DMS153 (cell line): Measurements from ENCODE around the gene INCENP.

Experiments
- DNase-seq: peaks from one replicate; lab custom pipeline; 2025; lab: John Stamatoyannopoulos, UW

INCENP gene

DNA sequence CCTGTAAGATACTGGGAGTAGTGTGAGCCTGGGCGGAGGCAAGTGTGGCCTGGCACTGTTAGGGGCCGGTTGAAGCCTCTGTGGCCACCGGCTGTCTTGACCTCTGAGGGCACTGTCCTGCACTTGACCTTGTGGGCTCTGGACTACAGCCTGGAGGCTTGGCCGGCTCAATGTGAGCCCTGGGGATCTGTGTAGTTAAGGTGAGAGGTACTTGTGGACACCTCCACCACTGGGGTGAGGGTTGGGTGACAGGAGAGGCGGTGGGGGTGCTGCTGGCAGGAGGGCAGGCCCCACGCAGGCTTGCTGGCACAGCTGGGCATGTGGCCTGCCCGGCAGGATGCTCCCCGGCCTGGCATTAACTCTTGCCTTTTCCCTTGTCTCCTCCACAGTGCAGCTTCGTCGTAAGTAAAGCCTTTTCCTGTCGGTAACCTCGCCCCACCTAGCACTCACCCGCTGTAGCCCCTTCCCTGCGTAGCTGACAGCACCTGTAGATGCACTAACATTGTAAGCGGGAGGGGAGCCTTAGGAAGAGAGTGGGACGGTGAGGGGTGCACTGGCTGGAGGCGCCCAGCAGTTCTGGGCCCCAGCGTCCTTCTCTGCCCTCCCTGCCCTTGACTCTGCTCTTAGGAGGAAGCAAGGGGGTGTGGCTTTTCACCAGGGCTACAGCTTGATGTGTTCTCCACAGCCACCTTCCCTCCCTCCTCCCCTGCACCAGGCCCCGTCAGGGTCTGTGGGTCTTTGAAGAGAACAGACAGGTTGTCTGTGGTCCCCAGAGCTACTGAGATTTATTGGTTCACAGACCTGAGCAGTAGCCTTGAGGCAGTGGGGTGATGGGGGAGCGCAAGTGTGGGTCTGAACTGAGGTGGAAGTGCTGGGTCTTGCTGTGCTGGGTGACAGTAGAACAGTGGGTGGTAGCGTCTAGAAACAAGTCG lies 17.6 kb downstream of the INCENP start:
- DNase-seq, result no peak

DNA sequence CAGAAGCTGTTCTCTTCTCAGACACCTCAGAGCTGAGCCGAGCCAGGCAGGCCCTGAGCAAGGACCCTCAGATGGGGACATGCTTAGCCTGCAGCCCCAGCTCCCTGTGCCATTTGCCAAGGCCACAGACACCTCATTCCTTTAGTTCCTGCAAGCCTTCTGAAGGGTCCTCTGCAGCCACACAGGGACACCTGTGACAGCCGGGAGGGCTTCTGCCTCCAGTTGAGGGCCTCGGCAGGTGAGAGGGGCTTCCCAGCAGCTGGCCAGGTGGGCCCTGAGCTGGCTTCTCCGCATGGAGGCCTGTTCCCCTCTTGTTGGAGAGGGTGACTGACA lies 18.2 kb downstream of the INCENP start:
- no peak for DNase-seq

DNA sequence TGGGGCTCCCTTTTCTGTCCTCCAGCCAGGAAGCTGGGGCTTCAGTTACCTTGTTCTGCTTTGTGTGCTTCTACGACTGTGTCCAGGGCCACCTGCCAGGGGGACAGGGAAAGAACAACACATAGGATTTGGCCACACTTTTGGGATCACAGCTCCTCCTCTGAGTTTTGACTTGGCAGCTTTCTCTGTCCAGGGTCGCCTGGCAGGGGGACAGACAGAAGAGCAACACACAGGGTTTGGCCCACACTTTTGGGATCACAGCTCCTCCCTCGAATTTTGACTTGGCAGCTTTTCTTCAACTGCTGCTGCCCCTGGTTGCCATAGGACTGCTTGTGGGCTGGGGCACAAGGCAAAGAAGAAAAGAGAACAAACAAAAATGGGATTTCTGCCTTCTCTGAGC lies 19.1 kb downstream of the INCENP start:
- DNase-seq, result no peak

DNA sequence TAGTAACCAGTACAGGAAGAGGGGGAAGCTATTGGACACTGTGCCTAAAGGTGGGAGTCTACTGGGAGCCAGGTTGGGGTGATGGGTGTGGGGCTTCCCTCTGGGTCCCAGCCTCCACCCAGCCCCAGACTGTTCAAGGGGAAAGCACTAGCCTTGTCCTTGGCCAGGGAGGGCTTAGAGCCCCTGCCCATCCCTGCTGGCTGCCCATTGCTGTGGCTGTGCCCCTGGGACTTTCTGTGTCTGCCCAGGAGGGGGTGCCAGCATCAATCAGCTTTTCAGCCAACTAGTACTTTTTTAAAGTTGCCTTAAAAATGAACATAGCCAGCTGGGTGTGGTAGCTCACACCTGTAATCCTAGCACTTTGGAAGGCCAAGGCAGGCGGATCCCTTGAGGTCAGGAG lies 19.9 kb downstream of the INCENP start:
- DNase-seq, result no peak

DNA sequence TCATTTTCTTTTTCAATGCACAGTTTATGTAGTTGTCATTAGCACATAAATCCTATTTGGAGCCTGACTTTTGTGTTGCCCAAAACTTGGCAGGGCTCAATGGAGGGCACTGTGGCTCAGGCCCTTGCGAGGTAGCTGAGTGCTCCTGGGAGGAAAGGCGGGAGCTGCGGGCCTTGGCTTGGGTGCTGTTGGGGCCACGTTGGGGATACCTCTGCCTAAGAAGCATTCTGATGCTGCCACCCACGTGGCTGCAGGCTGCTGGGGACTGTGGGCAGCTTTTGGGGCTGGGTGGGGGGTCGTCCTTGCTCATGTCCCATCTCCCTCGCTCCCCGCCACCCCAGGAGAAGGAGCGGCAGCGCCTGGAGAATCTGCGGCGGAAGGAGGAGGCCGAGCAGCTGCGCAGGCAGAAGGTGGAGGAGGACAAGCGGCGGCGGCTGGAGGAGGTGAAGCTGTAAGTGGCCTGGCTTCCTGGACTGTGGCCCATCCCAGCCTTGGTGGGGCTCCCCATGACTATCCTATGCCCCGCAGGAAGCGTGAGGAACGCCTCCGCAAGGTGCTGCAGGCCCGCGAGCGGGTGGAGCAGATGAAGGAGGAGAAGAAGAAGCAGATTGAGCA lies 20.9 kb downstream of the INCENP start:
- no peak for DNase-seq

DNA sequence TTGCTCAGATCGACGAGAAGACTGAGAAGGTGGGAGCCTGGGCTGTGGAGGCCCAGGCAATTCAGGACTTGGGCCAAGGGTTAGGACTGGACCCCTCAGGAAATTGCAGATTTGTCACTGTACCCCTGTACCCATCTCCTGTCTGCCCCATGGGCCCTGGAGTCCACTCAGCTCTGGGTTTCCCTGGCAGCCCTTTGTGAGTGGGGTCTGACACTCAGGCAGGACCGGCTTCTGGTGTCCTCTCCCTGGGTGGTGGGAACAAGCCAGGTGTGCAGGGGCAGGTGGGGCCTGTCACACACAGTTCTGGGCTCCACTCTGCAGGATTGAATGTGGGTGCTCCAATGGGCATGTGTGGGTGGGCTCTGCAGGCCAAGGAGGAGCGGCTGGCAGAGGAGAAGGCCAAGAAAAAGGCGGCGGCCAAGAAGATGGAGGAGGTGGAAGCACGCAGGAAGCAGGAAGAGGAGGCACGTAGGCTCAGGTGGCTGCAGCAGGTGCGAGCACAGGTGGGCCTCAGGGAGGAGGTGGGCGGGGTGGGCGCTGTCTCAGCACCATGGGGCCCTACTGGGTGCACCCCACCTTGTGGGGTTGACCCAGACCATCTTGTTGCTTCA lies 21.6 kb downstream of the INCENP start:
- no peak for DNase-seq

DNA sequence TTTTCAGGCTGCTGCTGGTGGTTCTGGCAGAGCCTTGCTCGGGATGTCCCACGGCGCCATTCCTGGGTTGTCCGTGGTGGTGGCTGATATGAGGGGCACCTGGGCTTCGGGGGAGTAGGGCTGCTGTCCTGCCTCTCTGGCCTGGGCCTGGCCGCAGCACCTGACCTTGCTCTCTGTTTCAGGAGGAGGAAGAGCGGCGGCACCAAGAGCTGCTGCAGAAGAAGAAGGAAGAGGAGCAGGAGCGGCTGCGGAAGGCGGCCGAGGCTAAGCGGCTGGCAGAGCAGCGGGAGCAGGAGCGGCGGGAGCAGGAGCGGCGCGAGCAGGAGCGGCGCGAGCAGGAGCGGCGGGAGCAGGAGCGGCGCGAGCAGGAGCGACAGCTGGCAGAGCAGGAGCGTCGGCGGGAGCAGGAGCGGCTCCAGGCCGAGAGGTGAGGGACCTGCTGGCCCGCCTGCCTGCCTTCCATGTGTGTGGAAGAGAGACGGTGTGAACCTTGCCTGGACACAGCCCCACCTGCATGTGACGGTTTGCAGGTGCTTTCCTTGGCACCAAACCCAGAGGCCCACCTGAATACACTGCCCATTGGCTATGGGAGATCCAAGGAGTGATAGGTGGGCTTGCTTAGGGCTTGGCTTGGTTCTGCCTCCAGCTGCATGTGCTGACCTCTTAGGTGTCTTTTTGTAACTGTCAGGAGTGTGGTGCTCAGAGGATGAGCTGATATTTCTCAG lies 22.8 kb downstream of the INCENP start:
- DNase-seq, result no peak

DNA sequence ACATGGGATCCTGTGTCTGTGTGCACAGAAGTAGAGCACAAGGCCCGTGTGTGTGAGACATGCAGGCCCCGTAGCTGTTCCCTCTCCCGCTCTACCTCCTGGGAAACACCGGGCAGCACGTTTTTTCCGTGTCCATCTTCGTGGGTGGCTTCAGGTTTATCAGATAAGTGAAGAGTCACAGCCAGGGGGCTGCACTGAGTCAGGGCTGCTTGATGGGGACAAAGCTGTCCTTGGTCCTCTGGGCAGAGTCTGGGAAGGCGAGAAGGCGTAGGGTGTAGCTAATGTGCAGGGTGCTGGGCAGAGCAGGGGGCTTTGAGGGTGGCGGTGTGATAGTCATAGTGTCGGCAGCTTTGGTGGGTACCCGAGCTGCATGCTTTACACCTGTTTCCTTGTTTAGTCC lies 23.7 kb downstream of the INCENP start:
- DNase-seq, result no peak

DNA sequence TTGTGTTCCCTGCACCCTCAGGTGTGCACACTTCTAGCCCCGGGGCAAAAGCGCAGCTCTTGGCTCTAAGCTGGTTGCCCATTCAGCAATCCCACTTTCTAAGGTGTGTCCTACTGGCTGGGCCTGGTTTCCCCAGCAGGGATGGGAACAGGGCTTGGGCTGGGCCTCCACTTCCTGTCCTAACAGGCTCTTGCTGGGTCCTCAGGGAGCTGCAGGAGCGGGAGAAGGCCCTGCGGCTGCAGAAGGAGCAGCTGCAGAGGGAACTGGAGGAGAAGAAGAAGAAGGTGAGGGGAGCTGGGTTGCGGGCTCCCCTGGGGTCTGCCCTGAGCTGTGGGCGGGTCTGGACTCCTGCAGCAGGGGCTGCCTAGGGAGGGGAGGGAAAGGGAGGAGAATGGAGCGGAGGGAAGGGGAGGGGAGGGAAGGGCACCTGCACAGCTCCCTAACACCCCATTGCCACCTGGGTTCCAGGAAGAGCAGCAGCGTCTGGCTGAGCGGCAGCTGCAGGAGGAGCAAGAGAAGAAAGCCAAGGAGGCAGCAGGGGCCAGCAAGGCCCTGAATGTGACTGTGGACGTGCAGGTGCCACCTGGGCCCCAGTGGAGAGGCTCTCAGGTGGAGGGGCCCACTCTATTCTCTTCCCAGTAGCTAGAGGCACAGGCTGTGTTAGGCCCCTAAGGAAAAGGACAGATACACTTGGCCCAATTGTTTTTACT lies 24.6 kb downstream of the INCENP start:
- no peak for DNase-seq

DNA sequence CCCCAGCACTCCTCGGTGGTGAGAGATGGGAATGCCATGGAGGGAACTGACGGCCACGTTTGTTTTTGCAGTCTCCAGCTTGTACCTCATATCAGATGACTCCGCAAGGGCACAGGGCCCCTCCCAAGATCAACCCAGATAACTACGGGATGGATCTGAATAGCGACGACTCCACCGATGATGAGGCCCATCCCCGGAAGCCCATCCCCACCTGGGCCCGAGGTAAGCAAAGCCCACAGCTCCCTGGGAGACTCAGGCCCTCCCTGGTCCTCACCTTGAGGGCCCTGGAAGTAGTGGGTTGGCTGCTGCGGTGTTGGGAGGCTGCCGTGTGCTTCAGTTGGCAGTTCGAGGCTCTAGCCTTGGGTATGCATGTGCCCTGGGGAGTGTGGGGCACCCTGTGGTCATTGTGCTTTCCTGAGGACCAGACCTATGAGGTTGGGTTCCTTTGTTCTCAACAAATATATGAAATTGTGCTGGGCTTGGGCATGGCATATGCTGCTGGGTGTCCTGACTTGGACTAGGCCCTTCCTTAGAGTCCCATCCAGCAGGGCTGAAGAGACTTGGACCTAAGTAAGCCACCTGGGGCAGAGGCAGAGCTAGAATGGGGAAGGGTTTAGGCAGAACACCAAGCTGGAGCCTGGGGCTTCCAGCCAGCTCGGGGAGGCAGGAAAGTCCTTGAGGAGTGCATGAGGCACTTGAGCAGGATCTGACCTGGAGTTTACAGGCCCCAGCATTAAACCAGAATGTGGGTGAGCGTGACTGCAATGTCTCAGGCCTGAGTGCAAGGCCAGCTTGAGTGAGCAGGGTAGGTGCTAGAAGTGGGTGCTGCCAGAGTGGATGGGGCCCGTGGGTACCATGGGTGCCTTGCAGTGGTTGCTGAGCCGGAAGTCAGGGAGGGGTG lies 26.4 kb downstream of the INCENP start:
- no peak for DNase-seq

DNA sequence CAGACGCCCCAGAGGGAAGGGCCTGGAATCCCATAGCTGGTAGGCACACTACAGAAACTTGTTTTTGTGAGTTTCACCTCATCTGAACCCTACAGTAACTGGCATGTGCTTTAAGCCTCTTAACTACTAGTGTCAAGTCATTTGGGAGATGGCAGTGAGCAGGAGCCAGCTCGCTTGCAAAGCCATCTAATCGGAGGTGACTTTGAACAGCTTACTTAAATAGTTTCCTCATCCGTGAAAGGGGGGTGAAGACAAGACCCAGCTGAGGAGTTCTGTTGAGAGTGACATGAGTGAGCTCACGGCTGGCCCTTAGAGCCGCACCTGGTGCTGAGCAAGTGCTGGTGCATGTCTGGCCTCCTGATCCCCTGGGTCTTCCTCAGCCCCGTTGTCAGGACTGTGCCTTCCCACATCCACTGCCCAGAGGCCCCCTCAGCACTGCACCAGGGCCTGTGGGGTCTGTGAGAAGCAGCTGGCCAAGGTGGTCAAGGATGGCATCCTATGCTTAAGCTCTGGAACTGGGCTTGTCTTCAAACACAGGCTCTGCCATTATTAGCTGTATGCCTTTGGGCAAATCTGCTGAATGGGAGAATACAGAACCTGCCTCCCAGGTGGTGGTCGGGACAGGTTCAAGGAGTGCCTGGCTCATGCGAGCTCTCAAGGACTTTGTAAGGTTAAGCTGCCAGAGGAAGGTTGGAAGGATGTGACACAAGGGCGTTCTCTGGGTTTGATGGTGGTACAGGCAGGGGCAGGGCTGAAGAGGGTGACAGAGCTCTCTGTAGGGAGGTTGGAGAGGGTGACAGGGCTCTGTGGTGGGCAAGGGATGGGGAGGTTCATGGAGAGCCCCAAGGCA lies 27.3 kb downstream of the INCENP start:
- no peak for DNase-seq

DNA sequence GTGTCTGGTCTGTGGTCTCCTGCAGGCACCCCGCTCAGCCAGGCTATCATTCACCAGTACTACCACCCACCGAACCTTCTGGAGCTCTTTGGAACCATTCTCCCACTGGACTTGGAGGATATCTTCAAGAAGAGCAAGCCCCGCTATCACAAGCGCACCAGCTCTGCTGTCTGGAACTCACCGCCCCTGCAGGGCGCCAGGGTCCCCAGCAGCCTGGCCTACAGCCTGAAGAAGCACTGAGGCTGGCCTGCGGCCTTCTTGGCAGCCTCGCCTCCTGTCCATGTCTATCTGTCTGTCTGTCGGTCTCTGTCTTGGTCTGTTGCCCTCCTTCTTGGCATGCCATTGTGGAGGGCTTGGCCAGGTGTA lies 27.9 kb downstream of the INCENP start:
- no peak for DNase-seq

DNA sequence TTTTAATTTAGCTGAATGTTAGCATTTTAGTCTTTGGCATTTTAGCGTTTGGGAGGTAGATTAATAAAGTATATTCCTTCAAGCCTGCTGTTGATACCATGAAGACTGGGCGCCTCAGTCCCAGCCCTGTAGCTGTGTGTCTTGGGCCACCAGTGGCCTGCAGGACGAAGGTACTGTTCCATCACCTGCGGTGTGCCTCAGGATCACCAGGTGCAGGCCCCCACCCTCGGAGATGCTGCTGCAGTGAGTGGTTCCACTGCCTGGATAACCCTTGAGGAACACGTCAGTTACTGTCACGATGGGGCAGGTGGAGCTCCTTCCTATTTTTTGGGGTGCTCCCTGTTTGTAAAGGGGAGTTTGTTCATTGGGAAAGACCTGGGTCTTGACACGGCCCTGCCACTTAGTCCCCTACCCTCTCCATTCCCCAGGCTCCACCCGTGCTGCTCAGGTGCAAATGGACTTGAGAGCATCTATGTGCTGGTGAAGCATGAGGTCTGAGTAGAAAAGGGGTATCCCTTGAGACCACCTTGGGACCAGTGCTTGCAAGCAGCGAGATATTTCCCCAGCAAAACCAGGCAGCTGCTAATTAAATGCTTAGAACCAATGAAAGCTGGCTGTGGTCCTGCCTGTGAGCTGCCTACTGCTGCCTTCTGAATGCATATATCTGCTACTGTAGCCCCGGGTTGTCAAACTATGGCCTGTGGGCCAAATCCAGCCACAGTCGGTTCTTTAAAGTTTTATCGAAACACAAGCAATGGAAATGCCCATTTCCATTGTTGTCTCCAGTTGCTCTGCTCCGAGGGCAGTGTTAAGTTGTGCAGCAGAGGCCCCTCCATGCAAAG lies 28.7 kb downstream of the INCENP start:
- no peak for DNase-seq

DNA sequence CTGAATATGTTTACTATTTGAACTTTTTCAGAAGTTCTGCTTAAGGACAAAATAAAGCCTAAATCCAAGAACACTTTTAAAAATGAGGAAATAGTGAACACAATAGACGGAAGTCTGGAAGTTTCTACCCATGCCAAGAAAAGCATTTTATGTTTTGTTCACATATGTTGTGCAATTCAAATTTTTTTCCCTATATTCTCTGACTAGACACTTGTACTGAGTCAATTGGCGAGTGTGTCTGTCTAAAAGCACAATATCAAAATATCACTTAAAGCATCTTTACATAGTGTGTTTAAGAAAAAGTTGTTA lies 29.2 kb downstream of the INCENP start:
- DNase-seq, result no peak

DNA sequence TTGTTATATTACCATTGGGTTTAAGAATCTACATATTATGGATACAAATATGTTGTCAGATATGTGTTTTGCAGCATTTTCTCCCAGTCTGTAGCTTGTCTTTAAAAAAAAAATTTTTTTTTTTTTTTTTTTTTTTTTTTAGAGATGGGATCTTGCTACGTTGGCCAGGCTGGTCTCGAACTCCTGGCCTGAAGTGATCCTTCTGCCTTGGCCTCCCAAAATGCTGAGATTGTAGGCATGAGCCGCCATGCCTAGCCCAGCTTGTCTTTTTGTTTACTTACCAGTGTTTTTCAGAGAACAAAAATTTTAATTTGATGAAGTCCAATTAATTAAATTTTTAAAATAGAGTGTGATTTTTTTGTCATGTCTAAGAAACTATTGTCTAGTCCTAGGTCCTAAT lies 29.8 kb downstream of the INCENP start:
- no peak for DNase-seq

DNA sequence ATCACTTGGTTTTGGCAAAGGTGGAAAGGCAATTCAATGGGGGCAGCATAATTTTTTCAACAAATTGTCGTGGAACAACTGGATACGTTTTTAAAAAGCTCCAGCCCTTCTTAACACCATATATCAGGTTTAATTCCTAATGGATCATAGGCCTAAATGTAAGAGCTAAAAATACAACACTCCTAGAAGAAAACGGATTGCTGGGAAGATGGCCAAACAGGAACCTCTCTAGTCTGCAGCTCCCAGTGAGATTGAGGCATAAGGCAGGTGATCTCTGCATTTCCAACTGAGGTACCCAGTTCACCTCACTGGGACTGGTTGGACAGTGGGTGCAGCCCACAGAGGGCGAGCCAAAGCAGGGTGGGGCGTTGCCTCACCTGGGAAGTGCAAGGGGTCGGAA lies 33.8 kb downstream of the INCENP start:
- DNase-seq, result no peak

DNA sequence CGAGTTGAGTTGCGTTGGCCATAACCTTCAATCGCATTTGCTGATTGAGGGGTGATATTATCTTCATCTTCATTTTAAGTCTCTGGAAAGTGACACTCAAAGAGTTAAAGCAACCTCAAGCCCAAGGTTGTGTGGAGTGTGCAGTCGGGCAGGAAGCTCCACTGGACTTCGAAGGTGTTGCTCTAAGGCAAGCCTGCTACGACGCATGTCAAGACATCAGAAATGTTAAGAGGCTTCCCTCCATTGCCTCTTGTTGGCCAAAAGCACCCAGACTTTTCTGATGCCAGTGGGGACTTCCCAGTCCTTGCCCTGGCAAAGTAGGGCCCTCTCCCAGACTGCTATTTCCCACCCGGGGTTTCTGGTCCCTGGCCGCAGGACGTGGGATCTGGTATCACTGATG lies 42.6 kb downstream of the INCENP start:
- no peak for DNase-seq

DNA sequence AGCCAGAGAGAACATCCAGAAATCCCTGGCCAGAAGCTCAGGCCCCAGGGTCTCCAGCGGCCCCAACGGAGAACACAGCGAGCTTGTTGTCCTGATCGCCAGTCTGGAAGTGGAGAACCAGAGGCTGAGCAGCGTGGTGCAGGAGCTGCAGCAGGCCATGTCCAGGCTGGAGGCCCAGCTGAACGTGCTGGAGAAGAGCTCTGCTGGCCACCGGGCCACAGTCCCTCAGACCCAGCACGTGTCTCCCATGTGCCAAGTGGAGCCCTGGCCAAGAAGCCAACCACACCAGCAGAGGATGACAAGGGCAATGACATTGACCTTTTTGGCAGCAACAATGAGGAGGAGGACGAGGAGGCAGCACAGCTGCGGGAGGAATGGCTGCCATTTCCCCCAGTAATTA lies 45.6 kb downstream of the INCENP start:
- no peak for DNase-seq

DNA sequence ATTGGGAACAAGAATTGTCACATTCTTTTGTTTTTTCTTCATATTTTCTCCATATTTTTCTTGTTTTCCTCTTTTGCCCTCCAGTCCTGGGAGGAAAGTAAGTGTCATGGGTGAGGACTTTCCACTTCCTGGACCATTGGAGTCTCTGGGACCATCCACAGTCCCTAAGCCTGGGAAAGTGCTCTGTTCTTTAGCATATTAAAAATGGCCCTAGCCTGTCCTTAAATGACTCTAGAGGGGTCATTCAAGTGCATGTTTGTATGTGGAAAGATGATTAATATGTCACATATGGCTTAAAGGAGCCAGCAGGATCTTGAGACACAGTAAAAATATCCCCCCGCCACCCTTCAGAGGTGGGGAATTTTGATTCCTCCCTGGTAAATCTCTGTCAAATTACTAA lies 46.1 kb downstream of the INCENP start:
- DNase-seq, result no peak
